HG03097 (cell line): ENCODE measurements around the gene LDLRAD4.

Source experiments
- ATAC-seq: cut with Tn5 transposase; IDR thresholded peaks from one replicate; pipeline ENCODE4 v1.9.1; 2021; ENCODE audit not compliant: unreplicated experiment, low FRiP score

LDLRAD4 gene

GRCh38 chr18:13199169-13199568 lies 19.4 kb upstream of the LDLRAD4 start:
- no peak for ATAC-seq

- ATAC-seq: no peak
Observed at GRCh38 chr18:13201292-13201691, 17.3 kb upstream of the LDLRAD4 start.

- no peak for ATAC-seq
Observed at GRCh38 chr18:13202571-13202970, 16.0 kb upstream of the LDLRAD4 start.

- no peak for ATAC-seq
Observed at GRCh38 chr18:13206301-13206700, 12.3 kb upstream of the LDLRAD4 start.

- no peak for ATAC-seq
Observed at GRCh38 chr18:13207294-13207693, 11.3 kb upstream of the LDLRAD4 start.

GRCh38 chr18:13211534-13211933 lies 7.0 kb upstream of the LDLRAD4 start:
- ATAC-seq: no peak

GRCh38 chr18:13213036-13213795 lies 5.3 kb upstream of the LDLRAD4 start:
- no peak for ATAC-seq

- ATAC-seq: no peak
Observed at GRCh38 chr18:13214609-13215008, 4.0 kb upstream of the LDLRAD4 start.

- no peak for ATAC-seq
Observed at GRCh38 chr18:13216092-13216582, 2.4 kb upstream of the LDLRAD4 start.

GRCh38 chr18:13216711-13217465 lies 1.7 kb upstream of the LDLRAD4 start:
- no peak for ATAC-seq

- no peak for ATAC-seq
Observed at GRCh38 chr18:13217466-13217961, 1.0 kb upstream of the LDLRAD4 start.

- ATAC-seq: no peak
Observed at GRCh38 chr18:13217971-13218367, 591 bp upstream of the LDLRAD4 start.

- ATAC-seq: no peak
Observed at GRCh38 chr18:13218997-13219396, 437 bp downstream of the LDLRAD4 start.

GRCh38 chr18:13219593-13220159 lies 1.1 kb downstream of the LDLRAD4 start:
- no peak for ATAC-seq

- ATAC-seq: no peak
Observed at GRCh38 chr18:13220361-13220991, 1.9 kb downstream of the LDLRAD4 start.

GRCh38 chr18:13221869-13222855 lies 3.6 kb downstream of the LDLRAD4 start:
- no peak for ATAC-seq

- ATAC-seq: no peak
Observed at GRCh38 chr18:13222856-13223281, 4.3 kb downstream of the LDLRAD4 start.

- no peak for ATAC-seq
Observed at GRCh38 chr18:13223311-13224143, 5.0 kb downstream of the LDLRAD4 start.

GRCh38 chr18:13225261-13225660 lies 6.7 kb downstream of the LDLRAD4 start:
- ATAC-seq: no peak
